Stimulated activated CD4-positive, alpha-beta T cell treated with anti-CD3 and anti-CD28 coated beads, Interleukin-4, amount 100 ng/mL, for 24 hours (primary cell): Measurements from ENCODE around the gene TACR2.

ENCODE experiments used
- DNase-seq: peaks from one replicate; pipeline ENCODE4 v3.0.0-alpha.2; 2020

Gene TACR2

DNA sequence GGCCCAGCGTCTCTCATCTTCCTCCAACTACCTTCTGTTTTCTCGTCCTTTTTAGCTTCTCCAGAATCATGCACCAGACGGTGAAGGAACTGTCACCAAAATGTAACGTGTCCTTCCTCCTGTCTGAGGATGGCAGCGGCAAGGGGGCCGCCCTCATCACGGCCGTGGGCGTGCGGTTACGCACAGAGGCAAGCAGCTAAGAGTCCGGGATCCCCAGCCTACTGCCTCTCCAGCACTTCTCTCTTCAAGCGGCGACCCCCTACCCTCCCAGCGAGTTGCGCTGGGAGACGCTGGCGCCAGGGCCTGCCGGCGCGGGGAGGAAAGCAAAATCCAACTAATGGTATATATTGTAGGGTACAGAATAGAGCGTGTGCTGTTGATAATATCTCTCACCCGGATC lies 15.8 kb downstream of the TACR2 start:
- no peak for DNase-seq

- no peak for DNase-seq
These were observed 18.3 kb downstream of the TACR2 start for GRCh38 chr10:69398466-69398865.

DNA sequence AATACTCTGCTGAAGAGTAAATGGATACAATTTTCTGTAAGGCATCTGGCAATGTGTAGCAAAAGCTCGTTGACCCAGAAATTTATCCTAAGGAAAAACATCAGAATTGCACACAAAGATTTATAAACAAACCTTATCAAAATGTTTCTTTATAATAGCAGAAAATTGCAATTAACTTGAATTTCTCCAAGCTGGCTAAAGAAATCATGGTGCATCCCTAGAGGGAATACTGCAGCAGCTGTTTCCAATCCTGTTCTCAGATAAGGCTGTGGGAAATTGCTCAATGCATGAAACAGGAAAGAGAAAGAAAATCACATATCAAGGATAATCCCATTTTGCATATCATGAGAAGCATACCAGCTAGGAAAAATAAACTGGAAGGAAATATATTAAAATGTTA lies 18.7 kb downstream of the TACR2 start:
- no peak for DNase-seq

- no peak for DNase-seq
These were observed 22.7 kb downstream of the TACR2 start for GRCh38 chr10:69394020-69394419.

DNA sequence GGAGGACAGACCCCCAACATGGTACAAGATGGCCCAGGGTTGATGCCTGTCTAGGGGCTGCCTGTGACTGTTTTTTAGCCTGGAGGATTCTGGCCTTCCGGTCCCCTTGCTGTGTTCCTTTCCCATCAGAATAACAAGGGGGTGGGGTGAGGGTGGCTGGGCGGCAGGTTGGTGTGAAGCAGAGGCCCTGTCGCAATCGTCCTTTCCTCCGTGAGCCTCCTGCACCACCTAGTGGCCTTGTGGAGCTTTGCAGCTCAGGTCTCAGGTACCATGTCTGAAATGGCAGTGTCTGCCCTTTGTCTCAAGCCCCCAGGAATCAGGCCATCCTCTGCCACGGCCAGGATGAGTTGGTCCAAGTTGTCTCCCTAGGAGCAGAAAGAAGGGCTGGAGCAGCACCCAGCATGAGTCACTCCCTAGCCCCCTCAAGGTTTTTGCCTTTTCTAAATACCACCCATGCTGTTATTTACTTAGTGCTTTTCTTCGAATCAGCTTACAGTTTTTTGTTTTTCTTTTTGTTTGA lies 24.2 kb downstream of the TACR2 start:
- DNase-seq: peak; percentile 84

DNA sequence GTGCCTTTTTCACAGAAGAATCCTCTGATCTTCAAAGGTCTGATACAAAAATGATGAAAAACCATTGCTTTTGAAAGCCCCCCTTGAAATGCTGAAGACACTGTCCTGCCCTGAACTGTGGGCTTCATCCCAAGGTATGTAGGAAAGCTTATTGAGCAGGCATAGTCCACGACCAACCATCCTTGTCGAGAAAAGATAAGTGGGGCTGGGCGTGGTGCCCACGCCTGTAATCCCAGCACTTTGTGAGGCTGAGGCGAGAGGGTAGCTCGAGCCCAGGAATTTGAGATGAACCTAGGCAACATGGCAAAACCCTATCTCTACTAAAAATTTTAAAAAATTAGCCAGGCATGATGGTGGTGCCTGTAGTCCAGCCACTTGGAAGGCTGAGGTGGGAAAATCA lies 25.6 kb downstream of the TACR2 start:
- no peak for DNase-seq

- no peak for DNase-seq
These were observed 26.8 kb downstream of the TACR2 start for GRCh38 chr10:69389827-69390490.

DNA sequence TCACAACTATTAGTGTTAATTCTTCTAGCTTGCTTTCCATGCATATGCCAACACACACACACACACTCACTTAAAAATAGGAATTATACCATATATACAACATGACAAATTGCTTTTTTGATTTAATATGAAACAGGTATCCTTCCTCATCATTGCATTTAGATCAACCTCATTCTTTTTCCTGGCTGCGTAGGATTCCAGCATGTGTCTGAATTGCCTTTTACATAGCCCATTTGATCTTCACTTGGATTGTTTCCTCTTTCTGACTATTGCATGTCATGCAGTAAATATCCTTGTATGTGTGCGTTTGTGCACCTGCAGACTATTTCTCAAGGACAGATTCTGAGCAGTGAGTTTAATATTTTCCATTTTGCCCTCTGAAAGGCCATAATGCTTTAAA lies 28.2 kb downstream of the TACR2 start:
- no peak for DNase-seq

DNA sequence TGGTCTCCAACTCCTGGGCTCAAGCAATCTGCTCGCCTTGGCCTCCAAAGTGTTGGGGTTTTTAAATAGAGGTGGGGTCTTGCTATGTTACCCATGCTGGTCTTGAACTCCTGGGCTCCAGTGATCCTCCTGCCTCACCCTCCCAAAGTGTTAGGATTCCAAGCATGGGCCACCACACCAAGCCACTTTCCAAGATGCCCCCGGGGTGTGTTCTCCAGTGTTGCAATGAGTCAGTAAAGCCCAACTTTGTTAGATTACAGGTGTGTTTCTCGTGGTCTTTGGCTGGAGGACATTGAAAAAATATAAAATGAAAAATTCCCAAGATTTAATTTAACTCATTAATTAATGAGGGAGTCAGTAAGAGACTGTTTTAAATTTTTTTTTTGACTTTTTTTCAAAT lies 29.2 kb downstream of the TACR2 start:
- DNase-seq: no peak

DNA sequence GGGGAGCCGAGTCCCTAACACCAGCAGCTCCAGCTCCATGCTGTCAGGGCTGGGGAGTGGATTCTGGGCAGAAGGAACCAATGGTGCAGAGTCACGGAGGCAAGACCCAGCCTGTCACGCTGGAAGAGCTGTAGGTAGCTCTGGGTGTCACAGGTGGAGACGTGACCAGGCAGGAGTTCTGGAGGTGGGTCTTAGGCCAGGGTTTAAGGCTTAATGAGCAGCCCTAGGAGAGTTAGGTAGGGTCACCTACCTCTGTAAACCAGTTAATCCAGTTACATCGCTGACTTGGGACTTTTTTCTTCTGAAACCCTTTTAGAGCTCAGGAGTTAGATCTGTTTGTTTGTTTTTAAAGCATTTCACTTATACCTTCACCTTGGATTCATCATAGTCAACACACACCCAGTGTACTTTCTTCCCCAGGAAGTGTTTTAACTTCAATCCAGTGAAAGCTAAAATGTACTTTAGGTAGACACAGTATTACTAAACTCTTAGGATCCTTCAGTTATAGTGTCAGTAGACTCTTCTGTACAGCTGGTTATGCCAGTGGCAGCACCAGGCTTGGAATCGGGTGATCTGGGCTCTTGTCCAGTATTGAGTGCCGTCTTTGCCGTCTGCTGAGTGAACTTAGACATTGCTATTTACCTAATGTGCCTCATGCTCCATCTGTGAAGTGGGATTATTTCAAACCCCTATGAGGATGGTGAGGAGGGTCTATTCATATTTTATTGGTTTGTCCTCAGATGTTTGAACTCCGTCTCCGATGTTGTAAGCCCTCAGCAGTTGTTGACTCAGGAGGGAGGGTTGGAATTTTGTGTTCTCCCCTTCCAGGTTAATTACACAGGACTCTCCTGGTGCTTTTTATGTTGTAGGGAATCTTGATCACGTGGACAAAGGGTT lies 31.0 kb downstream of the TACR2 start:
- DNase-seq: no peak

DNA sequence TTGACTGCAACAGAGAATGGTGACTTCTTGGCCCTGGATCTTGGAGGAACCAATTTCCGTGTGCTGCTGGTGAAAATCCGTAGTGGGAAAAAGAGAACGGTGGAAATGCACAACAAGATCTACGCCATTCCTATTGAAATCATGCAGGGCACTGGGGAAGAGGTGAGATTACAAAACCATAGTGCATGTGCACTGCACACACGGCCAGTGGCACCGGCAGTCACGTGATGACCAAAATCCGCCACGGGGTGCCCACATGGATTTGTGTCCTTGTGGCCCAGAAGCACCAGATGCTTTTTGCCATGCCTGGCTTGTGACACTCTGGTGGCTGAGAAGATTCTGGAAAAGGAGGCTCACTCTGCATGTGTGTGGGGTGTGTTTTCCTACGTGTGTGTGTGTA lies 32.4 kb downstream of the TACR2 start:
- no peak for DNase-seq

DNA sequence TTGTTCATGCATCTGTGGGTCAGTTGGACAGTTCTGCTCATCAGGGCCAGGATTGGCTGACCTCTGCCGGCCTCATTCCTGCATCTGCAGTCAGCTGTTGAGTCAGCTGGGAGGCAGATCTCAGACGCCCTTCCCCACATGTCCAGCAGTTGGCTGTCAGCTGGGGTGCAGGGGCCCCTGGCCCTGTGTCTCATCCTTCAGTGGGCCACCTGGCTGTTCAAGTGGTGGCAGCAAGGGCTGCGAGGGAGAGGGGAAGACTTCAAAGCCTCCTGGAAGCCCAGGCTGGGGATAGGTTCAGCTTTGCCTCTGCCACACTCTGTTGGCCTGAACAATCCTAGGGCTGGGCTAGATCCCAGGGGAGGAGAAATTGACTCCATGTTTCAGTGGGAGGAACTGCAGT lies 33.2 kb downstream of the TACR2 start:
- no peak for DNase-seq

DNA sequence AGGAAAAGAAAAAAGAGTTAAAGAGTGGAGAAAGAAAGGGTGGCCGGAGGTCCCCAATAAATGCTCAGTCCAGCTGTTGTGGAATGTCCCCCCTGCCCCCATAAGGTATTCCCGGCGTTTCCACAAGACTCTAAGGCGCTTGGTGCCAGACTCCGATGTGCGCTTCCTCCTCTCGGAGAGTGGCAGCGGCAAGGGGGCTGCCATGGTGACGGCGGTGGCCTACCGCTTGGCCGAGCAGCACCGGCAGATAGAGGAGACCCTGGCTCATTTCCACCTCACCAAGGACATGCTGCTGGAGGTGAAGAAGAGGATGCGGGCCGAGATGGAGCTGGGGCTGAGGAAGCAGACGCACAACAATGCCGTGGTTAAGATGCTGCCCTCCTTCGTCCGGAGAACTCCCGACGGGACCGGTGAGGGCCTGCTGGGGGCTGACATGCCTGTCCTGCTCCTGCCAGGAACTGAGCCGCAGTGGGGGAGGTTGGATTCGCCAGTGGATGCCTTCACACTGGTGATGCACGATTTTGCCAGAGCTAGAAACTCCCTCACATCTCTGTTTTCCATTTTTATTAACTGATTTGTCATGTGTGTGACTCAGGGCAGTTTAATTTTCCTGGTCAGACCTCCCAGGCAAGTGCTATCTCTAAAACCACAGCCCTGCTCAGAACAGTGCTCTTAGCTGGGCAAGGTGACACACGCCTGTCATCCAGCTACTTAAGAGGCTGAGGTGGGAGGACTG lies 34.2 kb downstream of the TACR2 start:
- no peak for DNase-seq

DNA sequence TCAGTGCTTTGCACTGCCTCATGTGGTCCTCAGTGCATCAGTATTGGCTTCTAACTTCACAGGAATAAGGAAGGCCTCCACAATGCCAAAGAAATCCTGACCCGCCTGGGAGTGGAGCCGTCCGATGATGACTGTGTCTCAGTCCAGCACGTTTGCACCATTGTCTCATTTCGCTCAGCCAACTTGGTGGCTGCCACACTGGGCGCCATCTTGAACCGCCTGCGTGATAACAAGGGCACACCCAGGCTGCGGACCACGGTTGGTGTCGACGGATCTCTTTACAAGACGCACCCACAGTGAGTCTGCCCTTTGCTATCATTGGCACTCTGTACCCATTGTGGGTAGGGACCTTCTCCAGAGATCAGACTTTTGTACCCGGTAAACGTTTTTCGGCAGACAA lies 36.9 kb downstream of the TACR2 start:
- DNase-seq: no peak

- no peak for DNase-seq
These were observed 38.8 kb downstream of the TACR2 start for GRCh38 chr10:69377933-69378332.

GRCh38 chr10:69377191-69377590 lies 39.5 kb downstream of the TACR2 start:
- no peak for DNase-seq

- DNase-seq: no peak
These were observed 40.1 kb downstream of the TACR2 start for GRCh38 chr10:69376662-69377061.

- DNase-seq: no peak
These were observed 41.2 kb downstream of the TACR2 start for GRCh38 chr10:69375307-69376151.

DNA sequence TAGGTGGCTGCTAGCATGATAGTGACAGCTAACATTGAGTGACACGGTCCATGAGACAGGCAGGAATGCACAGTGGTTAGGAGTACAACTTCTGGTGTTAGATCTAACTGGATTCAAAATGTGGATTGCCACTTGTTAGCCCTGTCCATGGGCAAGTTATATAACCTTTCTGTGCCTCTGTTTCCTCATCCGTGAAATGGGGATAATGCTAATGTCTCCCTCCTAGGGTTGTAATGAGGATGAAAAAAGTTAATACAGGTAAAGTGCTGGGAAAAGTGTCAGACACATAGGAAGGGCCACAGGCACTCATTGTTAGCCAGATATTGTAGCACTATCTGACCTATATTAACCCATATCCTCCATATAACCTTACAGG lies 41.8 kb downstream of the TACR2 start:
- DNase-seq: no peak

DNA sequence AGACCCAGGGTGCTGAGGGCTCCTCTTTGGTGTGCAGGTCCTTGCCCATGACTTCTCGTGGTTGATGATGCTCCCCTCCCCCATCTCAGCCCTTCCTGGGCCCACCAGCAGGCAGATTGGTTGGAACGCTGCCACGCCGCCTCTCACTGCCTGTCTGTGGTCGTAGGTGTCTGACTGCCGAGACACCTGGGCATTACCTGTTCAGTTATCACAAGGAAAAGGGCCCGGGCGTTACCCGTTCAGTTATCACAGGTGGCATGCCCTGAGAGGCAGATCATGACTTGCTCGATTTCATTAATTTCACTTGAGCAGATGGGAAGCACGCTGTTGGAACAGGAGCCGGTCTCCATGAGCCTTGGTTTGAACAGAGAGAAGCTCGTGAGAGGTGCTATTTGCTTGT lies 42.5 kb downstream of the TACR2 start:
- no peak for DNase-seq

GRCh38 chr10:69372126-69372980 lies 44.4 kb downstream of the TACR2 start:
- DNase-seq: no peak

DNA sequence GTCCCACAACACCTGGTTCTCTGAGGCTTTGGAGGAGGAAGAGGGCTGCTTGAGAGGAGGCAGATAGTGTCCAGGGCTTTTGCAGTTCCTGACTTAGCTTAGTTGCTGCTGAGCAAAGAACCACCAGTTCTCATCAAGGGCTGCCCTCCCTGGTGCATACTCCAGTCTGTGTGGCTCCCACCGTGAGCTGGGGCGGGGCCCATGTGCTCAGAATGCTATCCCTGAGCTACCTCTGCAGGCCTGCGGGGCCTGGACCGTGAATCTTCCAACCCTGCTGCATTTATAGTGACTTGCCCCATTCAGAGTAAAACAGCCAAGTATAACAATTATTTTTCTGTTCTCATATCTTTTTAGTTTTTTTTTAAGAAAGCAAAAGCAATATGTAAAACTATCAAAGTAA lies 49.2 kb downstream of the TACR2 start:
- DNase-seq: no peak
